Midbrain (tissue), 1 donor: Measurements from ENCODE around the gene SNRPE.
"Not testable (repeated sequence)": the region's sequence is repeated elsewhere in the genome, so short reads cannot be mapped to it uniquely, and the experiment has no call there.

Experiments
- DNase-seq: peaks from one replicate; lab custom pipeline; 2025; lab: John Stamatoyannopoulos, UW

The SNRPE gene

DNA sequence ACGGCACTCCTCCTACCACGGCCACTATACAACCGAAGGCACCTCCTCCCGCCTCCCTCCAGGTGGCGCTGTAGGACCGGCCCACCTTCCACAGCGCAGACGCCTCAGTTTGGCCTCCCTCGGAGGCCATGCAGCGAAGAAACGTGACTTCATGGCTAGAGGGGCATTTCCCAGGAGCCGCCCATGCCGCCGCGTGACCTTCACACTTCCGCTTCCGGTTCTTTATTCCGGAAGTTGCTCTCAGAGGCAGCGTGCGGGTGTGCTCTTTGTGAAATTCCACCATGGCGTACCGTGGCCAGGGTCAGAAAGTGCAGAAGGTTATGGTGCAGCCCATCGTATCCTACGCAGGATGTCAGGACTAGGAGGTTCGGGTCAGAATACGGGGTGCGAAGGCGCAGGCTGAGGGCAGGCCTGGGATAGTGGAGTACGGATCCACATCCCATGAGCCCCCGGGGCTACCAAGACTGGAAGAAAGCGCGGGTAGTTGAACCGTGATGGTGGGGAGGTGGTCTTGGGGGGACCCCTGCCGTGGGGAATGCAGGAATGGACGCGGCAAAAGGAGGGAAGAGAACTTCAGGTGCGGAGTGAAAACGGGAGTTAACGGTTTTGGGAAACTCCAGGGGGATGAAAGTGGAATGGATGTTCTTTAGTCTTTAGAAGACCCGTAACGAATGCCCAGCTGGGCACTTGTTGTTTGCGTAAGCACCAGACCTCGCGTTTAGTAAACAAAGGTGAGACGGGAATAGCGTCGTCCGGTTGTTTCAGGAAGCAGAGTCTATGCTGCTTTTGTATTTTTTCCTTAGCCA is at the start of gene SNRPE:
SNRPE (plus strand) TSS at position 221 of the 806 bp plus-strand sequence; CDS start at position 282, 61 bp downstream.
- DNase-seq, result peak; percentile 98

DNA sequence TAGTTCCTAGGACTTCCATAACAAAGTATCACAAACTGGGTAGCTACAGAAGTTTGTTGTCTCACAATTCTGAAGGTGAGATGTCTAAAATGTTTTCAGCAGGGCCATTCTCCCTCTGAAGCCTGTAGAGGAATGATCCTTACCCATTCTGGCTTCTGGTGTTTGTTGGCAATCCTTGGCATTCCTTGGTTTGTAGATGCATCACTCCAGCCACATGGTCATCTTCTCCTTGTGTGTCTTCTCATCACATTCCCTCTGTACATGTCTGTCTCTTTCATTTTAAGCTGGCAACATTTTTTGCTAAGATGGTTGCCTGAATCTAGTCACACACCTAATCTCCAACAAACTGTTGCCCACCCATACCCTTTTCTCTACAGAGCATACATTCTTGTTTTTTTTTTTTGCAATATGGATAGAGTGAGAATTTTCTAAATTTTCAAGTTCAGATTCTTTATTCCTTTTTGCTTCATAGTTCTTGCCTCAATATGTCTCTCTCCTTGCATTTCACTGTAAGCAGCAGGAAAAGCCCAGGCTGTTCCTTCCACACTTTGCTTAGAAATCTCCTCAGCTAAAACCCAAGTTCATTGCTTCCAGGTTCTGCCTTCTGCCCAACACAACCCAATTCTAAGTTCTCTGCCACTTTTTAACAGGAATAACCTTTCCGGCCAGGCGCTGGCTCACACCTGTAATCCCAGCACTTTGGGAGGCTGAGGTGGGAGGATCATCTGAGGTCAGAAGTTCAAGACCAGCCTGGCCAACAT is 47.6 kb upstream of the SNRPE start:
- no peak for DNase-seq

DNA sequence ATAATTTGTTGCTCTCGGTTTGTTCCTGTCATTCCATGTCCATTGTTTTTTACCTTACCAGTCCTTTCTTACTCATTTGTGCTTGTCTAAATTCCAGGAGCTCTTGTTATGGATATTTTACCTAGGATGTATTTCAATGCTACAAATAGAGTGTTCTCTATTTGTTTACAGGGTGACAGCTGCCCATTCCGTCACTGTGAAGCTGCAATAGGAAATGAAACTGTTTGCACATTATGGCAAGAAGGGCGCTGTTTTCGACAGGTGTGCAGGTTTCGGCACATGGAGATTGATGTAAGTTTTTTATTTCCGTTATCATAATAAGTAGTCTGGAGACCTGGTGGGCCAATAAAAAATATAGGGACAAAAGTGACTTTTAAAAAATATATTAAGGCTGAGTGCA is 43.0 kb upstream of the SNRPE start:
- no peak for DNase-seq

DNA sequence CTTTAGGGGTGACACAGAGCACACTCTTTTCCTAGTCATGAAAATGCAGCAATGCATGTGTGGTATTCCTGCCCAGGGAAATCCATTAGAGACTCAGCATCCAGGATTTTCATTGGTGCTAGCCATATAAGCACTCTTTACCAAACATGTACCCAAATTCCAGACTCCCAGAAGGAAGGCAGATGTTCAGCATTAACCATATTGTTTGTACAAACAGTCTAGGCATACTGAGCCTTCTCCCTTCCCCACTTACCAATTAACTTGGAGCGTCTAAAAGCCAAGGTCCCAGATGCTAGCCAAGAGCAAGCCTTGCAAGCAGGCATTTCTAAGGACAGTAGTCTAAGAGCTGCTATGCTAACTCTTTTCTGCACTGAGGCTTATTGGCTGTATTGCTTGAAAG is 38.1 kb upstream of the SNRPE start:
- DNase-seq, result no peak

DNA sequence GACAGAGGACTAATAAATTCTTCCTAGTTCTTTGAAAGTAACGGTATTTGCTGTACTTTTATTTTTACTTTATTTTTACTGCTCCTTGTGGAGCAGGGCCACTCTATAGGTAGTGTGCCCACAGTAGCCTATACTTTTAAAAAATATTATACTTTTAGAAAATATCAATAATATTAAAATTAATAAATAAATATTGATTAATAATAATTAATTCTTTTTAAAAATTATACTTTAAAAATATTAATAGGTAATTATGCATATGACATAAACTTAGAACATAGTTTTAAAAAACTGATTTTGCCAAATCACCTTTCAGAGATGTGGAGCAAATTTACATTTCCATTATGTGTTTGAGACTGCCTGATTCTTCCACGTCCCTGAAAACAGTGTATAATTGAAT is 35.2 kb upstream of the SNRPE start:
- DNase-seq, result no peak

DNA sequence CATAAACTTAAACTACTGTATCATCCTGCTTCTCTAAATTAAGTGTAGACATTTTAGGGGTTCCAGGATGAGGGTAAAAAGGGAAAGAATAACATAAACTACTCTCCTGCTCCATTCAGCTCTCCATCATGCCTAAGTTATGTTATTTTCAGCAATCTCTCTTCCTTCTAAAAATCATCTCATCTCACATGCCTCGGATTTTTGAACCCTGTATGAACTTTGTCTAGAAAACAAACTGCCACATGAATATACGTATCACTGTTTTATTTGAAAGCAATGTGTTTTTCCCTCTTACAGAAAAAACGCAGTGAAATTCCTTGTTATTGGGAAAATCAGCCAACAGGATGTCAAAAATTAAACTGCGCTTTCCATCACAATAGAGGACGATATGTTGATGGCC is 33.4 kb upstream of the SNRPE start:
- DNase-seq, result no peak

DNA sequence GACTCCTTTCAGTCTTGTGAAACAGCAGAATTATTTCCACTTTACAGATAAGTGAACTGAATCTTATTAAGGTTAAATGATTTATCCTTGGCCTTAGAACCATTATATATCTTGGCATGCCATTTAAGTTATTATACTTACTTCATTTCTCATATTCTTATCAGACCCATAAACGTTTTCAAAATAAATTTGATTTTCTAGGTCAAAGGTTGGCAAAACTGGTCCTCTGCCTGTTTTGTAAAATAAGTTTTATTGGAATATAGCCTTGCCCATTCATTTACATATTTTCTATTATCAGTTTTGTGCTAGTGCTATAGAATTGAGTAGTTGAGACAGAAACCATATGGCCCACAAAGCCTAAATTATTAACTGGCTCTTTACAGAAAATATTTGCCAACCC is 32.9 kb upstream of the SNRPE start:
- no peak for DNase-seq

DNA sequence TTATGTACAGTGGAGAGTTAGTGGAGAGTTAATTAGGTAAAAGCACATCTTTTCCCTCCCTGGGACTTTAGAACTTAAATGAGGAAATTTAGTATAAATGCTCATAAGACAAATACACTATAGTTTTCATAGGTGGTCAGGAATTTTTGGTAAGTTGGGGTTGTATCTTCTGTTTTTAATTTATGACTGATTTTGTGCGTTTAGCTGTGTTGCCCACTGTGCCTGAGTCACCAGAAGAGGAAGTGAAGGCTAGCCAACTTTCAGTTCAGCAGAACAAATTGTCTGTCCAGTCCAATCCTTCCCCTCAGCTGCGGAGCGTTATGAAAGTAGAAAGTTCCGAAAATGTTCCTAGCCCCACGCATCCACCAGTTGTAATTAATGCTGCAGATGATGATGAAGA is 32.2 kb upstream of the SNRPE start:
- not testable (repeated sequence) for DNase-seq

DNA sequence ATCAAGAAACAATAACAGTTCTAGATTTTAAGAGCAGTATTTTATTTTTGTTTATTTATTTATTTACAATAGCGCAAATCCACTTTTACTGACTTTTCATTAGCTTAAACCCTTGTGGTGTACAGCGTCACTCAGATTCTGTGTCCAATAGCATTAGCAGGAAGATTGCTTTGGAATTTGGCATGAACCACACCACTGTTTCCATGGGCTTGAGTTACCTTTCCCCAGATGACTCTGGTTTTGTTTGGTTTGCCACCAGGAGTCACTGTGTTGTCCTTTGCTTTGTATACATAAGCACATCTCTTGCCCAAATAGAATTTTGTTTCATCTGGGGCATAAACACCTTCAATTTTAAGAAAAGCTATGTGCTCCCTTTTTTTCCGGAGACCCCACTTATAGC is 25.9 kb upstream of the SNRPE start:
- DNase-seq, result no peak

DNA sequence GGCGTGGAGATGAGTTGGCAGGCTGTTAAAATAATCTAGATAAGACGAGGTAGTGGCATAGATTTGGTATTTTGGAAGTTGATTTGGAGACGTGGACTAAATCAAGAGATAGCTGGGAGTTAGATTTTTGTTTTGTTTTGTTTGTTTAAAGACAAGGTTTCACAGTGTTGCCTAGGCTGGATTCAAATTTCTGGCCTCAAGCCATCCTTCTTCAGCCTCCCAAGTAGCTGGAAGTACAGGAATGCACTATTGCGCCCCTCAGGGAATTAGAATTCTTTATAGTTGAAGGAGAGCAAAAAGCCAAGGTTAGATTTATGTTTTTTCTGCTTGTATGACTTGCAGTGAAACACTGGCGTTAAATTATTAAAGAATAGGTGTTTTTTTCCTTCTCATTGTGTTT is 22.3 kb upstream of the SNRPE start:
- no peak for DNase-seq

DNA sequence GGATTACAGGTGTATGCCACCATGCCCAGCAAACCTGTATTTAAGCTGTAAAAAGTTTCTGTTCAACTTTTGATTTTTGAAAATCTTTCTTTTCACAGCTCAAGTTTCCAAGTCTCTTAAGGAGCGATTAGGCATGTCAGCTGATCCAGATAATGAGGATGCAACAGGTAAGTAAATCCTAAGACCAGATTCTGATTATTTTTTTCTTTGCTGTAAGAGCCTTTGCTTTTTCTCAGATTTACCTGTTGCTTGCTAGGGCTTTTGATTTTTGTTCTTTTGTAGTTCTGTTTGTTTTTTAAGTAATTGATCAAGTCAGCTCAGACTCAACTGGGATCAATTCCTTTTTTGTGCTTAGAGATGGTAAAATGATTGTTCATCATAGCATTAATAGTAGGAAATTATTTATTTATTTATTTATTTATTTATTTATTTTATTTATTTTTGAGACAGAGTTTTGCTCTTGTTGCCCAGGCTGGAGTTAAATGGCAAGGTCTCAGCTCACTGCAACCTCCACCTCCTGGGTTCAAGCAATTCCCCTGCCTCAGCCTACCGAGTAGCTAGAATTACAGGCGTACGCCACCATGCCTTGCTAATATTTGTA is 21.1 kb upstream of the SNRPE start:
- DNase-seq, result no peak

DNA sequence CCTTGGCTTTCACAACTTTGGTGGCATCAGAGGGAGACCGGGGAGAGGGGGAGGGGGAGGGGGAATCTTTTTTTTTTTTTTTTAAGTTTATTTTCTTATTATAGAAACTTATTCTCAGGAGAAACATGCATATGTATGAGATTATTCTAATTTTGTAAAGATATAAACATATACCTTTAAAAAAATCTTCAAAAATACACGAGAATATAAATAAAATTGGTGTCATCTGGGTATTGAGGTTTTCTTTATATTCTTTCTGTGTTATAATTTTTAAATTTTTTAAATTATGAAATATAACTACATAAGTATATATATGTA is 18.9 kb upstream of the SNRPE start:
- no peak for DNase-seq

DNA sequence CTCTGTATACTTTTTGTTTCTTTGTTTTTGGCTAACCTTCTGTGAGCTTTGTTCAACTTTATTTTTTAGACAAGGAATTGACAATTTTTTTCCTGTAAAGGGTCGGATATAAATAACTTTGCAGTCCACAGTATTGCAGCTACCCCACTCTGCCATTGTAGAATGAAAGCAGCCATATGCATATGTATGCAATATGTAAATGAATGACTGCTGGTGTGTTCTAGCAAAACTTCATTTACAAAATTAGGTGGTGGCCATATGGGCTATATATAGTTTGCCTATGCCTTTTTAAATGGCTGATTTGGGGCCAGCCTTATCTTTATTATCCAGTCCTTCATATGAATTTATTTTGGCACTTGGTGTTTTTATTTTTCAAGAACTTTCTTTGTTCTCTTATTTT is 18.0 kb upstream of the SNRPE start:
- DNase-seq, result no peak

DNA sequence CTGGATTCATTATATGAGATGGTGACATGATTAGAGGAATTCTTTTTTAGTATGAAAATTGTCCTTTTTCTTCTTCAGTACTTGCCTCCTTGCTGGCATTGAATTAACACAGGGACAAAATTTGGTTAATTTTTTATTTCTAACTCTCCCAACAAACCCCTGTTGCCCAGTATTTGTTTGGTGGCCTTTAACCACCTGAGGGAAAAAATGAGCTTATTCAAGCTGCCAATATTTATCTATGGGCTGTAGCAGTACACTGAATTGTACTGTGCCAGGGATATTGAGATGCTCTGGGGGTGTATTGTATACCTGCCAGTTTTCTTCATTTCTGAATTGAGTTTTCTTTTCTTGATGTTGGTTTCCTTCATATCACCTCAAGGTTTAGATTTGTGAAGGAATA is 8.3 kb upstream of the SNRPE start:
- not testable (repeated sequence) for DNase-seq

DNA sequence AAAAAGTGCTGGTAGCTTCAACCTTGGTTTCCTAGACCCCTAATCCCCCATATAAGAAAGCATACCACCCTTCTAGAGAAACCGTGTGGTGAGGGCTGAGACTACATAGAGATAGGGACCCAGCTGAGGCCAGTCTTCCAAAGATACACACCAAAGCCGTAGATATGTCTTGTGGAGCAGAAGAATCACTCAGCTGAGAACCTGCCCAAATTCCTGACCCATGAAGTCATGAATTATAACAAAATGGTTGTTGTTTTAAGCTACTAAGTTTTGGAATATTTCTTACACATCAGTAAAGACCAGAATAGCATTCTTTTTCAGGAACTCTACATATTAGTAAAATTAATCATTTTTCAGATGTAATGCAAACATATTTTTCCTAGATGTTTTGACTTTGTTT is 3.3 kb upstream of the SNRPE start:
- no peak for DNase-seq

DNA sequence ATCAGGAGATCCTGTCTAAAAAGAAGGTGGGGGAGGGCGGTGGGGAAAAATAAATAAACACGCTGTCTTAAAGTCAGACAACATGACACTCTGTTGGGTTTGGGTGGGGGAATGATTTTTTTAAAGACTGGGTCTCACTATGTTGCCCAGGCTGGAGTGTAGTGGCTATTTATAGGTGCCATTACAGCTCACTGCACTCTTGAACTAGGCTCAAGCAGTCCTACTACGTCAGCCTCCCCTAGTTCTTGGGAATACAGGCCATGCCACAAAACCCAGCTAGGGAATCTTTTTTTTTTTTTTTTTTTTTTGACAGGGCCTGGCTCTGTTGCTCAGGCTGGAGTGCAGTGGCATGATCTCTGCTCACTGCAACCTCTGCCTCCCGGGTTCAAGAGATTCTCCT is 2.4 kb upstream of the SNRPE start:
- no peak for DNase-seq

DNA sequence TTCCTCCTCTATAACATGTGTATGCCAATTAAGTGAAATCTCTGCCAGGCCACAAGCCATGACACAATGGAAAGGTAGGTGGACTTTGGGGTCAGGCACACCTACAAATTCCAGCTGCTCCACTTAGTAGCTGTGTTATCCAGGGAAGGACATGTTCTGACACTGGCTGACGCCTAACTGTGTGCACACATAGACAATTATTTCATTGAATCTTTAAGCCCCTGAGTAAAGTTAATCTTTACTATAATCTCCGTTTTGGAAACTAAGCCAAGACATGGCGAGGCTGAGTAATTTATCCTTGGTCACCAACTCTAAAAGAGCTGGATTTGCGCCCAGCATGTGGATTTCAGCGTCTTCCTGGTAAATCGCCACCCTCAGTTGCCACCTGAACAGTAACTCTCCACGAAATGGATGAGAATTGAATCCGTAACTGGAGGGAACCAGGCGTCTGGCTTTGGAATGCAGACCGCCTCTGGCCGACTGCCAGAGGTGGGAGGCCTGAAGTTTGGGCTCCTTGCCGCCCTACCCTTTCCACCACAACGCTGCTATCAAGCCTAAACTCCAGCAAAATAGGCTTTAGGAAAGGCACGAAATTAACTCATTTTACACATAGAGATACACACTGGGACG is 888 bp upstream of the SNRPE start:
- DNase-seq, result no peak

DNA sequence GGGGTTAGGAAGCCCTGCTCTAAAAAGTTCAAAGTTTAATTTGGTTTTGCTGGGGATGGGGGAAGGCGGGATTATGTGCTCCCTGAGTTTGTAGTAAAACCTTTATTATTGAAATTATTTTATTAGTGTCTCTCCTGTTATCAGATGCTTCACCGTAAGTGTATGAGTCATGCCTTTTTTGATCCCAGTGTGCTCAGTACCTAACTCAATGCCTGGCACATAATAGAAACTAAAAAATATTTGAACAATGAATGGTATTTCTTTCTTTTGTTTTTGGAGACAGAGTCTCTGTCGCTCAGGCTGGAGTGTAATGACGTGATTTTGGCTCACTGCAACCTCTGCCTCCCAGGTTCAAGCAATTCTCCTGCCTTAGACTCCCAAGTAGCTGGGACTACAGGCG is 6.4 kb downstream of the SNRPE start:
- no peak for DNase-seq

DNA sequence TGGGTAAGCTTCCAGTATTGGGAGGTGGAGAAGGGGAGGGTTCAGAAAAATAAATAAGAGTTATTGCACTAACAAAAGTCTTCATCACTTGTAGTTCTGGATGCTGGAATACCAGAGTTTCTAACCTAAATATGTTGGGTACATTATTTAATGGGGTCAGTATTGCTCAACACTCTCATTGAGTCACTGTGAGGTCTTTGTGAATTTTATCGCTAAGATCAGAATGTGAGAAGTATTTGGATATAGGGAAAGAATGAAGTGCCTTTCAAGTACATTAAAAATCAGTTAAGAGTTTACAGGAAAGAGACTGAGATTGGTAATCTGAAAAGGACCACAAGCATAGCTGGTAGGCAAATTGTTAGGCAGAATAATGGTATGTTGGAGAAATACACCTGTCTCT is 8.8 kb downstream of the SNRPE start:
- no peak for DNase-seq

DNA sequence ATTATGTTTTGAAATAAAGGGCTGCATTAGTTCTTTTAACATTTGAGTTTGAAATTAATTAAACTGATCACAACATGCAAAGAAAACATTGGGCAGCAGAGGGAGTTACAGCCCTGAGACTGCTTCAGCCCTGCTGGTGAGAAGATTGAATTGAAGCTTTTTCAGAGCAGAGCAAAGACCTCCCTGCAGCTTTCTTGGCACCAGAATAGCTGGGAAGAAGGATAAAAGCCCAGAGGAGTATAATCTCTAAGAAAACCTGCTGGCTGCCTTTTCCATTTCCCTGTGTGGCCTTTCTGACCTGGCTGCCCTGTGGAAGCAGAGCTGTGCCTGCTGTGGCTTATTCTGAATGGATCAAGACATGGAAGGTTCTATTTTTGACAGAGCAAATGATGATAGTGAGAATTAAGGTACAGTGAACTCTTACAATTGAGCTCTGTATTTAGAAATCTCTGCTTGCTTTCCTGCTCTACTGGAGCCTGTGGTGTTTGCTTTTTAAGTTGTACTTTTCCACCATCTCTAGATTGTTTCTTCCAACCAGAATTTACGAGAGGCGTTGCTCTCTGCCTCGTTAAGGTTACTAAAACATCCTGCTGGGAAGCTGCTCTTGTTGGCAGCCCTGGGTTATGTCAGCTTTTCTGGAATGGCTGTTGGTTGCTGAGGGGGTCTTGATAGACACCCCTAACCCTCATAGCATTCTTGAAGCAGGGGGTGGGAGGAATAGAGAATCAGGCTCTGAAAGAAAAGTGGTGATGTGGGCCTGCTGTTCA is 9.9 kb downstream of the SNRPE start:
- DNase-seq, result peak; percentile 77

DNA sequence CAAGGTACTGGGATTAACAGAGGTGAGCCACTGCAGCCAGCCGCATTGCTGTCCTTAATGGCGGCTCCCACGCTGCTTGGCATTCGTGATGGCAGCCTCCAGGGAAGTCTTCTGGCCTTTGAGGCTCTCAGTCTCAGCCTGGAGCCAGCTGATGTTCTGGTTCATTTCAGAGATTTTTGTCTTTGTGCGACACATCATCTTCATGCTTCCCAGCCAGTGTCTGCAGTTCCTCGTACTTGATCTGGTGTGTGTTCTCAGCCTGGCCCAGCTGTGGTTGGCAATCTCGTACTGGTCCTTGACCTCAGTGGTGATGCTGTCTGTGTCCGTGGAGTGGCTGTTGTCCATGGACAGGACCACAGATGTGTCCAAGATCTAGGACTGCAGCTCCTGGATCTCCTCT is 11.7 kb downstream of the SNRPE start:
- DNase-seq, result no peak

DNA sequence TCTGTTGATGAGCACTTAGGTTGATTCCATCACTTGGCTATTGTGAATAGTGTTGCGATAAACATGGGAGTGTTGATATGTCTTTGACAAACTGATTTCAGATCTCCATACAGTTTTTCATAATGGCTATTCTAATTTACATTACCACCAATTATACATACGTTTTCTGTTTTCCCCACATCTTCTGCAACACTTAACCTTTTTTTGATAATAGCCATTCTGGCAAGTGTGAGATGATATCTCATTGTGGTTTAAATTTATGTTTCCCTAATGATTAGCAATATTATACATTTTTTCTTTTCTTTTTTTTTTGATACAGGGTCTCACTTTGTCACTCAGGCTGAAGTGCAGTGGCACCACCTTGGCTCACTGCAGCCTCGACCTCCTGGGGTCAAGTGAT is 17.0 kb downstream of the SNRPE start:
- DNase-seq, result no peak
